Endothelial cell of umbilical vein (primary cell): ENCODE data around the gene SLCO3A1. TPM values are rescaled to one million over a fixed set of nuclear protein-coding genes. Genes with fewer than 3 reads are reported as not detected.

ENCODE experiments used
- BruUV-seq: library from RNA; stranded (reverse); fragments of 400-500 nt; replicated peaks from 2 replicates; lab custom pipeline; 2021; lab: Mats Ljungman, UMichigan
- CTCF ChIA-PET: fragments of 300-600, 350-600 bp; sonication (Branson Sonifier 250); formaldehyde crosslinking; loops from one replicate; lab custom pipeline; 2021; ENCODE audit warnings: antibody characterized with exemption, inconsistent platforms; lab: Charles Lee
- POLR2A ChIA-PET: fragments of 300-600, 350-600 bp; sonication (Branson Sonifier 250); formaldehyde crosslinking; loops from one replicate; lab custom pipeline; 2021; ENCODE audit warnings: antibody characterized with exemption, inconsistent platforms; lab: Charles Lee
- DNase-seq: peaks from one replicate; pipeline ENCODE4 v3.0.0-alpha.2; 2011; ENCODE audit warnings: low read depth, low spot score
- FAIRE-seq: peaks from 2 replicates; lab custom pipeline; 2011; peaks lifted over from hg19 to GRCh38; lab: Jason Lieb, UNC
- H2AFZ ChIP-seq: 2 replicates; pipeline ENCODE4 v1.6.0; 2012; ENCODE audit warnings: low read depth, low read length, control low read depth, inconsistent platforms
- H3K27ac ChIP-seq: 2 replicates; pipeline ENCODE4 v1.5.1; 2011; ENCODE audit warnings: low read depth, mild to moderate bottlenecking, control low read depth, low read length, moderate library complexity; ENCODE audit not compliant: insufficient read depth
- H3K27me3 ChIP-seq, 2 experiments: 2 replicates each; pipeline versions ENCODE4 v1.6.0 to v1.6.1; 2011; ENCODE audit warnings: low read length in 2 of 2, mixed read lengths in 1 of 2; ENCODE audit not compliant: control insufficient read depth in 2 of 2, insufficient read depth in 2 of 2
- H3K36me3 ChIP-seq, 2 experiments: 2 replicates in 1 of 2; 3 replicates in 1 of 2; pipeline ENCODE4 v1.5.1; 2011; ENCODE audit warnings: low read length in 2 of 2, mild to moderate bottlenecking in 1 of 2, moderate library complexity in 1 of 2; ENCODE audit not compliant: control insufficient read depth in 2 of 2, insufficient read depth in 2 of 2; ENCODE audit errors: extremely low read depth in 1 of 2
- H3K4me1 ChIP-seq: 3 replicates; pipeline ENCODE4 v1.5.1; 2011; ENCODE audit warnings: mild to moderate bottlenecking, low read length; ENCODE audit not compliant: control insufficient read depth, insufficient read depth; ENCODE audit errors: extremely low read depth
- H3K4me2 ChIP-seq: 2 replicates; pipeline ENCODE4 v1.6.1; 2011; ENCODE audit warnings: low read length, control low read depth, mixed read lengths; ENCODE audit not compliant: insufficient read depth
- H3K4me3 ChIP-seq, 3 experiments: fragments of 200-600 bp in 1 of 3; sonication (generic), shearing (Covaris generic) in 1 of 3; replicated peaks in 1 of 3; 2 replicates each; pipeline ENCODE4 v1.5.1; 2011 to 2016; ENCODE audit warnings: control low read depth in 3 of 3, low read length in 3 of 3, mild to moderate bottlenecking in 2 of 3, inconsistent platforms in 1 of 3, low read depth in 1 of 3, moderate library complexity in 1 of 3; ENCODE audit not compliant: insufficient read depth in 1 of 3
- H3K79me2 ChIP-seq: 2 replicates; pipeline ENCODE4 v1.6.0; 2012; ENCODE audit warnings: low read length, inconsistent platforms; ENCODE audit not compliant: control insufficient read depth, insufficient read depth
- H3K9ac ChIP-seq: replicated peaks from 2 replicates; pipeline ENCODE3; 2011; ENCODE audit warnings: low read length, control low read depth; ENCODE audit not compliant: insufficient read depth; ENCODE audit errors: extremely low read depth
- H3K9me1 ChIP-seq: replicated peaks from 3 replicates; pipeline ENCODE4 v1.6.0; 2011; ENCODE audit warnings: mild to moderate bottlenecking, low read length; ENCODE audit not compliant: control insufficient read depth, insufficient read depth; ENCODE audit errors: extremely low read depth
- H3K9me3 ChIP-seq: replicated peaks from 2 replicates; pipeline ENCODE4 v1.5.1; 2012; ENCODE audit warnings: low read length, inconsistent platforms; ENCODE audit not compliant: control insufficient read depth, insufficient read depth
- H4K20me1 ChIP-seq: replicated peaks from 2 replicates; pipeline ENCODE3; 2011; ENCODE audit warnings: mild to moderate bottlenecking, low read length; ENCODE audit not compliant: control insufficient read depth, insufficient read depth; ENCODE audit errors: extremely low read depth
- EZH2 ChIP-seq: IDR thresholded peaks from 2 replicates; pipeline ENCODE4 v1.6.1; 2012; ENCODE audit warnings: borderline replicate concordance, low read depth, mild to moderate bottlenecking, moderate library complexity, low read length, inconsistent platforms; ENCODE audit not compliant: severe bottlenecking
- FOS ChIP-seq: IDR thresholded peaks from 2 replicates; pipeline ENCODE4 v1.6.1; 2011; ENCODE audit warnings: mild to moderate bottlenecking, low read length, moderate library complexity, borderline replicate concordance; ENCODE audit not compliant: insufficient read depth
- GATA2 ChIP-seq: IDR thresholded peaks from 2 replicates; pipeline ENCODE4 v1.7.0; 2011; ENCODE audit warnings: low read depth, mild to moderate bottlenecking, moderate library complexity, mixed read lengths, low read length; ENCODE audit not compliant: insufficient read length, insufficient read depth
- JUN ChIP-seq: IDR thresholded peaks from 2 replicates; pipeline ENCODE4 v1.6.1; 2011; ENCODE audit warnings: borderline replicate concordance, low read depth; ENCODE audit not compliant: insufficient read length, insufficient read depth
- MYC ChIP-seq: IDR thresholded peaks from one replicate; pipeline ENCODE4 v1.6.1; 2011; ENCODE audit warnings: mild to moderate bottlenecking, low read depth, low read length
- POLR2A ChIP-seq: IDR thresholded peaks from 2 replicates; pipeline ENCODE4 v1.6.1; 2012; ENCODE audit warnings: low read depth, mild to moderate bottlenecking, control low read depth, low read length
- POLR2AphosphoS5 ChIP-seq: IDR thresholded peaks from 2 replicates; pipeline ENCODE4 v1.6.1; 2012; ENCODE audit warnings: low read depth, mild to moderate bottlenecking, control low read depth, low read length, moderate library complexity; ENCODE audit not compliant: insufficient read depth
- dilution Hi-C: fragments of 300-500 bp; cut with MboI; formaldehyde crosslinking; loops from one replicate; pipeline ENCODE4 v1.15.0; 2019; ENCODE audit warnings: low sequenced_read_pairs; ENCODE audit not compliant: extremely low pct_ligation_motif_present
- intact Hi-C: fragments of 100-400 bp; cut with micrococcal nuclease; formaldehyde crosslinking; loops from one replicate; pipeline ENCODE4 v1.10.0; 2022
- polyA plus RNA-seq, 4 experiments: library from polyadenylated mRNA; depleted of rRNA in 3 of 4; stranded (reverse) in 3 of 4; unstranded in 1 of 4; fragments of >200 nt; gene quantifications; 2 replicates each; pipeline versions ENCODE4 v1.2.1 to v1.2.3, GENCODE V29; 2011 to 2012; ENCODE audit warnings: missing spikeins in 1 of 4
- total RNA-seq: library from RNA; stranded (reverse); gene quantifications from 2 replicates; pipeline ENCODE4 v1.2.3, GENCODE V29; 2021
- TF ChIP-seq, protein P1 (sequence below): IDR thresholded peaks from 2 replicates; pipeline ENCODE4 v1.6.1; 2011; ENCODE audit not compliant: insufficient read depth, insufficient read length
- TF ChIP-seq, protein P2 (sequence below), 2 donors: IDR thresholded peaks; 1 replicate in 1 of 2; 2 replicates in 1 of 2; pipeline ENCODE4 v1.5.1; 2011; ENCODE audit warnings: low read length in 2 of 2, mild to moderate bottlenecking in 2 of 2, moderate library complexity in 2 of 2, control low read depth in 1 of 2, inconsistent platforms in 1 of 2, low read depth in 1 of 2; ENCODE audit not compliant: insufficient read depth in 1 of 2; ENCODE audit errors: extremely low read depth in 1 of 2

SLCO3A1 gene
- total and polyA plus RNA-seq, 2 donors (not counting 3 experiments of a cell fraction or from before 2014, with no cell fraction given): 0.88 to 0.92 TPM

GRCh38 chr15:92195241-92195640 lies 341.7 kb downstream of the SLCO3A1 start:
- POLR2A ChIA-PET: no interaction called here
- BruUV-seq: no TSS peak

More at GRCh38 chr15:92195241-92195640, 341.7 kb downstream of the SLCO3A1 start:
- TF ChIP-seq EZH2: no peak
- TF ChIP-seq MYC: no peak
- no peak for TF ChIP-seq GATA2
- TF ChIP-seq JUN: no peak
- TF ChIP-seq, protein P1, sequence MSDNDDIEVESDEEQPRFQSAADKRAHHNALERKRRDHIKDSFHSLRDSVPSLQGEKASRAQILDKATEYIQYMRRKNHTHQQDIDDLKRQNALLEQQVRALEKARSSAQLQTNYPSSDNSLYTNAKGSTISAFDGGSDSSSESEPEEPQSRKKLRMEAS: no peak
- no peak for TF ChIP-seq POLR2A
- no peak for TF ChIP-seq POLR2AphosphoS5
- no peak for TF ChIP-seq FOS
- TF ChIP-seq, protein P2, sequence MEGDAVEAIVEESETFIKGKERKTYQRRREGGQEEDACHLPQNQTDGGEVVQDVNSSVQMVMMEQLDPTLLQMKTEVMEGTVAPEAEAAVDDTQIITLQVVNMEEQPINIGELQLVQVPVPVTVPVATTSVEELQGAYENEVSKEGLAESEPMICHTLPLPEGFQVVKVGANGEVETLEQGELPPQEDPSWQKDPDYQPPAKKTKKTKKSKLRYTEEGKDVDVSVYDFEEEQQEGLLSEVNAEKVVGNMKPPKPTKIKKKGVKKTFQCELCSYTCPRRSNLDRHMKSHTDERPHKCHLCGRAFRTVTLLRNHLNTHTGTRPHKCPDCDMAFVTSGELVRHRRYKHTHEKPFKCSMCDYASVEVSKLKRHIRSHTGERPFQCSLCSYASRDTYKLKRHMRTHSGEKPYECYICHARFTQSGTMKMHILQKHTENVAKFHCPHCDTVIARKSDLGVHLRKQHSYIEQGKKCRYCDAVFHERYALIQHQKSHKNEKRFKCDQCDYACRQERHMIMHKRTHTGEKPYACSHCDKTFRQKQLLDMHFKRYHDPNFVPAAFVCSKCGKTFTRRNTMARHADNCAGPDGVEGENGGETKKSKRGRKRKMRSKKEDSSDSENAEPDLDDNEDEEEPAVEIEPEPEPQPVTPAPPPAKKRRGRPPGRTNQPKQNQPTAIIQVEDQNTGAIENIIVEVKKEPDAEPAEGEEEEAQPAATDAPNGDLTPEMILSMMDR (IDR thresholded peaks at IDR 0.05; ENCODE audit: extremely low read depth in 1 of 2, insufficient read depth in 1 of 2, low read depth in 1 of 2, low read length in 2 of 2): no peak
- FAIRE-seq (no peak), DNase-seq (no peak)
- Histone ChIP-seq H3K27ac (no peak overlapping the region), H3K79me2 (no peaks in the 10 kb centered on the region), H3K4me2 (no peak overlapping the region), H3K9me3 (peaks cover 1% of the 10 kb centered on the region), H3K4me3 (no peak overlapping the region), H3K36me3 (no peaks in the 10 kb centered on the region), H3K27me3 (no peaks in the 10 kb centered on the region), H3K9me1 (no peaks in the 10 kb centered on the region), H3K4me1 (no peaks in the 10 kb centered on the region), H2AFZ (no peak overlapping the region), H4K20me1 (no peaks in the 10 kb centered on the region), H3K9ac (no peak overlapping the region)
- intact Hi-C loops: no loop called here
- CTCF ChIA-PET: no interaction called here
- dilution Hi-C loops: no loop called here
